SIG-M5 treated with dmso at 0.1 percent for 504 hours (cell line): ENCODE measurements around the gene OSBPL8.

ENCODE experiments used
- DNase-seq: peaks from one replicate; lab custom pipeline; 2025; ENCODE audit not compliant: unreplicated experiment; lab: John Stamatoyannopoulos, UW

Gene OSBPL8

GRCh38 chr12:76558684-76559399, 729 bp downstream of the OSBPL8 start:
- DNase-seq = peak; percentile 81

- DNase-seq = no peak
Measured at GRCh38 chr12:76556368-76556767, 3.2 kb downstream of the OSBPL8 start.

DNA sequence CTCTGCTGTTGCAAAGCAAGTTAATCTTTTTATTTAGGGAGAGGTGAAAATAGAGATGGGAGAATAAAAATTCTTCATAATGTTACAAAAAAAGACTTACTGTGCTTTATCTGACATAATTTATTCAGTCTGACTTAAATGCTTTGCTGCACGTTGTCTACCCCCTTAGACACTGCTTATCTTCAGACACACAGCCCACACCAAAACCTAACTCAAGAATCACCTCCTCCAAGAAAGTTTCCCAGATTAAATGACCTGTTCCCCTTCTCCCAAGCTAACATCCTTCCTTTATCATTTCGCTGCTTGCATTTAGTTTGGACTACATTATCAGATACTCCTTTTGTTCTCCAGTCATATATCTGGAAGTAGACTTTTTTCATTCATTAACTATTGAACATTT, 3.8 kb downstream of the OSBPL8 start:
- DNase-seq = no peak

DNA sequence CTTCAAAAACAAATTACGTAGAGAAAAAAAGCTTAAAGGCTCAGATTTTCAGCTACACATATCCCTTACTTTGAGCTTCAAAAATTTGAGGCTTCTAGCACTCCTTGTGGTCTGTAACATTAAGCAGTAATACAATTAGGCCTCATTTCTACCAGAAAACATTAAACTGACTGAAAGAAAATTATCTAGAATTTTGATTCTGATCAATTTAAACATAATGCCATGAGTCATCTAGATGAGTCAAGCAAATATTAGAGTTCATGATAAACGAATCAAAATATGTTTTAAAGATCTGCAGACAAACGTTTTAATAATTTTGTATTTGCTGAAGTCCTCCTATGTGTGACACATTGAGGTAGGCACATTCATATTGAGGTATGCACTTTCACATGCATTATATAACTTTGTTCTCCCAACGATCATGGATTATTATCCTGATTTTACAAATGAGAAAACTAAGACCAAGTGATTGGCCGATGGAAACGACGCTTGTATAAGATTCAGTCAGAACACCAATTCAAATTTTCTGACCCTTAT, 4.3 kb downstream of the OSBPL8 start:
- DNase-seq = no peak

DNA sequence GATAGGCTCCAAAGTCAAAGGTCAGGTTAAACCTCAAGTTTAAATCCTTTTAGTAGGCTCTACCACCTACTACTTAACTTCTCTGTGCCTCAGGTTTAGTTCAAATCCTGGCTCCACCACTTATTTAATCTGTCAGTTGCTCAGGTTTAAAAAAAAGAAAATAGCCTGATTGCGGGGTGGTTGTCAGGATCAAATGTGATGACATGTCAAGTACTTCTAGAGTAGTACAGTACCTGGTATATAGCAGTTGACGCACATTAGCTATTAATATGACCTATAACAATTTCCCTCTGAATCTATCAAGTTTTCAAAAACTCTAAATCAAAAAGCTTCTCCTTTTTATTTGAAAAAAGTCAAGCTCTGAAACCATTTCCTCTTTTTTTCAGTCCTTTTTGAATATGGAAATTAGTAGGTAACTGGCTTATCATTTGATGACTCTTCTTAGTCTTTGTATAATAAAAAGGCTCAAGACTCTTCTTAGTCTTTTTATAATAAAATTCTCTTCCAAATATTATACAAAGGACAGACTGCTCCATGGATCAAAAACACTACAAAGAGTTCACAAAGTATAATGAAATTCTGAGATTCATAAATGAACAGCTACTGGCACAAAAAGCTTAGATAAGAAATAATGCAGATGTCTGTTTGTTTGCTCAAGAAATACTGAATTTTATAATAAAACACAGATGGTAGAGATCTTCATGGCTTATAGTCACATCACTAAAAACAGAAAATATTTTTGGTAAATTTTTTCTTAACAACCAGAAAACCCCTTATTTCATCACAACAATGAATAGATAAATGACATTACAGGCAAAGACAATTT, 5.0 kb downstream of the OSBPL8 start:
- DNase-seq = peak; percentile 25

- DNase-seq = no peak
Measured at GRCh38 chr12:76552343-76552938, 7.1 kb downstream of the OSBPL8 start.

DNA sequence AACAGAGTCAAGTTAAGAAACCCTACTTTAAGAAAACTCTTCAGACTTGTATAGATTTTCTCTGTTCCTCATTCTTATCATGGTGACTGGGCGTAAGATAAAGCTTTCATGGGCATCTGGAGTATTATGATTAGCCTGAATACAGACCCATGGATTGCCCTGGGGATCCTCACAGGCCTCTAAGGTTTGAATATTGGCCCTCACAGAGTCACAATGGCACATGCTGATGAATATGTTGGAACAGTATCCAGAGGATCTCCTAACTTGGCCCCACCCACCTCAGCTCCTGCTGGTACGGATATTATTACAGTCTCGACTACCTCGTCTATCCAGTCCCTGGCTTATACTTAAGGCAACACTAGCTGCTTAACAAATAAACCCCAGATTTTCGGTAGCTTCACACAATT, 8.1 kb downstream of the OSBPL8 start:
- no peak for DNase-seq

- no peak for DNase-seq
Measured at GRCh38 chr12:76549131-76549530, 10.4 kb downstream of the OSBPL8 start.

DNA sequence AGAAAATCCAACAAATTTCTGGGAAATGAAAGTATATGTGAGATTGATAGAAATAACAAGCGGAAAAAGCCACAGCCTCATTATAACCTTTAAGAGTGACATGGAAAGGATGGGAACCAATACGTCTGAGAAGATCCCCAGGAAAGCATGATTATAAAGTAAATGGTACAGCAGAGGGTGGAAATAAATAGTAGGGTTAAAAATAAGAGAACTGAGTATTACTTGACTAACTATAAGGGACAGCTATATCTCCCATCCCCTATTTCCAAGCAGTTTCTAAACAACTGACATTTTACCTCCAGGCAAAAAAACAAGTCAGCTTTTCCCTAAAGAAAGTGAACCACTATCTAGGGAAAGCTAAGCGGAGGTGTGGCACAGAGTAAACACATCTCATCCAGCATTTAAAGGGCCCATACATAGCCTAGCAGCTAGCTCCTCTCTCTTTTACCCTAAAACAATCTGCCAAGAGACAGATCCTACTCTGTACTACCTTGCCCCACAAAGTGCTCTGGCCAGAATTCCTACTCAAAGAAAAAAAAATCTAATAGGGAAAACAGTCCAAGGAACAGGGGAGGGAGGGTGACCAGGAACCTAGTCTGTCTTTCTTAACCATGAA, 11.2 kb downstream of the OSBPL8 start:
- DNase-seq = no peak

- no peak for DNase-seq
Measured at GRCh38 chr12:76547526-76547925, 12.0 kb downstream of the OSBPL8 start.

DNA sequence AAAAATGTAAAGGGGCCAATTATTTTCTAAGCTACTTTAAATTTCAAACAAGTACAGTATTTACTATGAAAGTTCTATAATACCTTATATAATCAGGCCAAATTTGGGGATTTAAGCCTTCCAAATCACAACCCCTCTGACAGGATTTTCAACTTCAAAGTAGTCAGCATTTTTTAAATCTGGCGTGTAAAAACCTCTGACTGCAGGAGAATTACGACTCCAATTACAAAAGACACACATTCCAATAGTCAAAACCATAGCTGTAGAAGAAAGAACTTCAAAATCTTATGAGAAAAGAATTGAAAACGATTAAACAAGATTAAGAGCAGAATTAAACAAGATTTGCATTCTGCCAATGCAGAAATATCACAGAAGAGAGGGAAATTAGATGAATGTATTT, 12.7 kb downstream of the OSBPL8 start:
- DNase-seq = no peak

DNA sequence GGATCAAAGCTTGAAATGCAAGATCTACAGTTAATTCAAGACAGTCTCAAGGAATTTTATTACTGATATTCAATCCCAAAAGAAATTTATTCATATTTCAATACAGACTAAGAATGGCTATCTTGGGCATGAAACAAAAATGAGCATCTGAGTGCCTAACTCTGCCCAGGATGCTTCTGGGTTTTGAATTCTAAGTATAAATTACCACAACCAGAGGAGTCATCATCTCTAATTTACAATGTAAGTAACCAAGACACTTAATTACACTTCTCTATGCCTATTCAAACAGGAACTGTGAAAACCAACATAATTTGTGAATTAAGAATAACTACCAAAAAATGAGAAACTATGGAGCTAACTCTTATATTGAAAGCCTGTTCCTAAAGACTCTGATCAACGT, 14.1 kb downstream of the OSBPL8 start:
- no peak for DNase-seq

- DNase-seq = no peak
Measured at GRCh38 chr12:76544601-76545261, 14.8 kb downstream of the OSBPL8 start.

DNA sequence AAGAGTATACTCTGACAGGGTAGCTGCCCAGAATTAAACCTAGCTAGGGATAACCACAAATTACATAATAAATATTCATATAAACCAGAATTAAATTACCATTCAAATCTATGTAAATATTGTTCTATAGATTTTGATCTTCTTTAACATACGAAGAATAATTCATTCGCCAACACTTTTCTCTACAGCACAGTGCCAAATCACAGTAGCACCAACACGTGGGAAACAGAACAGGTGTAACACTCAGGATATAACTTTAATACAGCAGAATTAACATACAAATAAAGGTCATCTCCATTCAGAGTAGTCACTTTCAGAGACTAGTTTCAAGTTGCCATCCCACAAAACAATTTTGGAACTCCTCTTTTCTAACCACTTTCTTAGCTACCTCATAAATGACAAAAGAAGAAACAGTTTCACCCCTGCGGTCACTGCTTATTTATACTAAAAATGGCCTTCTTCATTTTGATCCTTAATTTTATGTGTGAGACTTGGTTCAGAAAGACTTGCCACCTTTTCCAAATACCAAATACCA, 15.7 kb downstream of the OSBPL8 start:
- DNase-seq = no peak

DNA sequence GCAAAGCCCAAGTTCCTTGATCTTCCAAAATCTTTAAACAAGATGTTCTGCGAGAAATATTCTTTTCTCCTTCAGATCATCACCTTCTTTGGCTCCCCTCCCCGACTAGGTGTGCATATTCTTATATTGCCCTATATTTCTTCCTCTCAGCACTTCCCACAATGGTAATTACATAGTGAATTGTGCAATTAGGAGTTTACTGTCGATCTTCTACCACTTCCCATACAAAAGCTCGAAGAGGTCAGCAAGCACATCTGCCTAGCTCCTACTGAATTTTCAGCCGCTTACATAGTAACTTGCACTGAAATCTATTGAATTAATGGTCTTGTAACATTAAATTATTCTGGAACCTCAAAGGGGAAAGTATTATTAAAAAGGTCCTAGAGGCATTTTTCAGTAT, 16.7 kb downstream of the OSBPL8 start:
- DNase-seq = peak; percentile 46

DNA sequence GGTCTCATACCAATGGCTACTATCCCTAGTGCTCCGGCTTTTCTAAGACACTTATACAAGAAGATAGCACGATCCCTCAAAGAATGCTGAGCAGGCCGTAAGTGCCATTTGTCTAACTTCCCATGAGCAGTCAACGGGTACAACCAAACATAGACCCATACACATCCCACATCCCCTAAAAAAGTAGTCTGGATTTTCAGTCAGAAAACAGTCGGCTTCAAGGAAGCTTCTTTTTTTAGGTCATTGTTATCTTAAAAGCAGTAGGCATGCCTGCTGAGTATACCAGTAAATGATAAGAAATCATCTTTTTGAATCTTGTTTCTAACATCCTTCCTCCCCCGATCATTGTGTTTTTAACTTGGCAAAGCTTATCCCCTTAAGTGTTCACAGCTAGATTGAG, 19.8 kb downstream of the OSBPL8 start:
- no peak for DNase-seq

- no peak for DNase-seq
Measured at GRCh38 chr12:76537923-76538322, 21.6 kb downstream of the OSBPL8 start.

GRCh38 chr12:76536546-76536945, 23.0 kb downstream of the OSBPL8 start:
- no peak for DNase-seq

GRCh38 chr12:76535170-76535569, 24.4 kb downstream of the OSBPL8 start:
- no peak for DNase-seq

GRCh38 chr12:76533331-76533730, 26.2 kb downstream of the OSBPL8 start:
- DNase-seq = no peak

GRCh38 chr12:76532520-76532919, 27.1 kb downstream of the OSBPL8 start:
- DNase-seq = no peak
